ENCODE data around the gene GOLGA6B.
"Not testable (repeated sequence)": the region's sequence is repeated elsewhere in the genome, so short reads cannot be mapped to it uniquely, and the experiment has no call there.

The GOLGA6B gene

DNA sequence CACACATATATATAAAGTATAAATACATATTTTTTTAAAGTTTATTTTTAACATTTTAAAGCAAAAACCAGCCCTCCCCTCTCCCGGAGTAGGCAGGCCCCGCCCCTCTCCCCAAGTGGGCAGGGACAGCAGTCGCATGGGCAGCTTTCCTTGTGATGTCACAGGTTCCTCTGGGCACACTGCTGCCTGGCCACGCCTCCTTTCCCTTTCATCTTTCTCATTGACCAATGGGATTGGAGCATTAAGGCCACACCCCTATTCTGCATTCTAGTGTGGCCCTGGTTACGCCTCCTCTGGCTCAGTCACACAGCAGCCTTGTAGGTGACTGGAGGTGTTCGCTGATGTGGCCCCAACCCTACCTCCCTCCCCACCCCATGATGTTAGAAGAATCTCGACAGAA is at the start of gene GOLGA6B:
TSS of gene GOLGA6B (plus strand) at position 301 of the 400 bp plus-strand sequence. CDS start at position 342, 41 bp downstream.
- not testable (repeated sequence) for DNase-seq (ENCODE audit: low read depth in 2 of 2)

DNA sequence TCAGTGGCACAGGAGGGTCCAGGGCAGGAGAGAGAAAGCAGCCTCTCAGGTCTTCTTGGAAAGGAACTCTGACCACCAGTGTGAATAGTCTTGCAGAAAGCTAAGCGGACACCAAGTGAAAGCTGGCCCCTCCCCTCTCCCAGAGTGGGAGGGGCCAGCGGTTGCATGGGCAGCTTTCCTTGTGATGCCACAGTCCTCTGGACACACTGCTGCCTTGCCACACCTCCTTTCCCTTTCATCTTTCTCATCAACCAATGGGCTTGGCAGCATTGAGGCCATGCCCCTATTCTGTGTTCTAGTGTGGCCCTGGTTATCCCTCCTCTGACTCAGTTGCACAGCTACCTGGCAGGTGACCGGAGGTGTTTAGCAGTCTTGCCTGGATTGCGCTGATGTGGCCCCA is 49.7 kb upstream of the GOLGA6B start:
- no peak for DNase-seq (ENCODE audit: low read depth in 2 of 2)

DNA sequence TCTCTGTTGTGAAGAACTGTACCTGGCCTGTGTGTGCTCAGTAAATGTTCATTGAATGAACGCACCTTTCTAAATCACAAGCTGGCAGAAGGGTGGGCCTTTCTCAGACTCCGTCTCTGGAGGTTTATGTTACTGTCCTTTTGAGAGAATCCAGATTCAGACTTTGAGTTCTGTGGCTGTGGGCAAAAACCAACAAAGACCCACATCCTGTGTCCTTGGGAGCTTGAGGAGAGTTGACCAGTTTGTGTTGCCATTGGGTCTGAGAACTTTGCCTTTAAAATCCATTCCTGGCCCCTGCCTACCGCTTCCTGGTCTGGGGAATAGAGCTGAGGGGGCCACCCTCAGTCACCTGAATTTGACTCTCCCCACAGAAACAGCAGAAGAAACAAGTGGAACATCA is 46.4 kb upstream of the GOLGA6B start:
- DNase-seq (ENCODE audit: low read depth in 2 of 2), result not testable (repeated sequence)

DNA sequence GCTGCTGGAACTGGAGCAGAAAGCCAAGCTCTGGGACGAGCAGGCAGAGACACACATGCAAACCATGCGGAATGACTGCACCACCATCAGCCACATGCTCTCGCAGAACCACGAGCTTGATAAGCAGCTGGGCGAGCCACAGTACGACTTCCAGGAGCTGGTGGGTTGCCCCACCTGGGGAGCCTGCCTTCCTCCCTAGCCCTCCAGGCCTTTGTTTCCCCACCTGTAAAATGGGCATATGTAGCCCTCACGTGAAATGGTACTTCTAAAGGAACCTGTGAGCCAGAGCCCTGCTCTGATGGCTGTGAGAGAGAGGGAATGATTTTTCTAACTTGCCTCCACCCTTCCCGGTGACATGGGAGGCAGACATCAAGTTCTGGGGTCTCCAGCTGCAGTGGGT is 44.6 kb upstream of the GOLGA6B start:
- no peak for DNase-seq (ENCODE audit: low read depth in 2 of 2)

GRCh38 chr15:72612324-72612723 is 42.2 kb upstream of the GOLGA6B start:
- not testable (repeated sequence) for DNase-seq (ENCODE audit: low read depth in 2 of 2)

GRCh38 chr15:72614810-72615532 is 39.5 kb upstream of the GOLGA6B start:
- no peak for DNase-seq (ENCODE audit: low read depth in 2 of 2)

- DNase-seq (ENCODE audit: low read depth in 2 of 2), result not testable (repeated sequence)
These were observed 38.8 kb upstream of the GOLGA6B start for GRCh38 chr15:72615533-72616233.

GRCh38 chr15:72616491-72617210 is 37.8 kb upstream of the GOLGA6B start:
- DNase-seq (ENCODE audit: low read depth in 2 of 2), result no peak

DNA sequence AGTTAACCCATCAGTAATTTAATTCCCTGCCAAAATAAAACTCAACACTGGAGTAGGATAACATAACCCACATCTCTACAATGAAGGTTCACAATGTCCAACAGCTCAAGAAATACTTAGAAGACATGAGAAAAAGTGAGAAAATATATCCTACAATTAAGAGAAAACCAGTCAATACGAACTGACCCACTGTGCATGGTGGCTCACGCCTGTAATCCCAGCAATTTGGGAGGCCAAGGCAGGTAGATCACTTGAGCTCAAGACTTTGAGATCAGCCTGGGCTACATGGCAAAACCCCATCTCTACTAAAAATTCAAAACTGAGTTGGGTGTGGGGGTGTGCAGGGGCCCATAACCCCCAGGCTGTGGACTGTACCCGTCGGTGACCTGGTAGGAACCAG is 30.6 kb upstream of the GOLGA6B start:
- DNase-seq (ENCODE audit: low read depth in 2 of 2), result not testable (repeated sequence)

- DNase-seq (ENCODE audit: low read depth in 2 of 2), result not testable (repeated sequence)
These were observed 28.3 kb upstream of the GOLGA6B start for GRCh38 chr15:72626153-72626552.

- not testable (repeated sequence) for DNase-seq (ENCODE audit: low read depth in 2 of 2)
These were observed 26.0 kb upstream of the GOLGA6B start for GRCh38 chr15:72628249-72629067.

GRCh38 chr15:72629068-72629570 is 25.4 kb upstream of the GOLGA6B start:
- not testable (repeated sequence) for DNase-seq (ENCODE audit: low read depth in 2 of 2)

- peak; percentile 45 to 50 for DNase-seq (ENCODE audit: low read depth in 2 of 2)
These were observed 17.8 kb upstream of the GOLGA6B start for GRCh38 chr15:72636519-72637282.

GRCh38 chr15:72639759-72640483 is 14.6 kb upstream of the GOLGA6B start:
- not testable (repeated sequence) for DNase-seq (ENCODE audit: low read depth in 2 of 2)

DNA sequence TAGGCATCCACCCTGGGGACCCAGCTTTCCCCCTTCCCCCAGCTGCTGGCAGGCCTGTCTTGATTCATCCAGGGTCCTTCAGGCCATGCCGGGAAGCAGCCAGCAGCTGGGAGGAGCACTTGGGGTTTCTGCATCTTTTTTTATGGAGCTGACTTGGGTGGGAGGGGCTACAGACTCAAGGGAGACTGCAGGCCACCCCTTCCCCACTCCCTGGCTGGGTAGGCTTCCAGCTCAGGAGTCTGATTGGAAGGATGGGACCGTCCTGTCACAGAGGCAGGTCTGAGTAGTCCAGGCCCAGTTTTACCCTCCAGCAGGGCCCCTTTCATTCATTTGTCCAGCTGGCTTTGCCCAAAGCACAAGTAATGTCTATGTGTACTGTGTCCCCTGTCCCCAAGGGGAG is 12.2 kb upstream of the GOLGA6B start:
- DNase-seq (ENCODE audit: low read depth in 2 of 2), result not testable (repeated sequence)

- DNase-seq (ENCODE audit: low read depth in 2 of 2), result not testable (repeated sequence)
These were observed 5.8 kb upstream of the GOLGA6B start for GRCh38 chr15:72648631-72649253.

DNA sequence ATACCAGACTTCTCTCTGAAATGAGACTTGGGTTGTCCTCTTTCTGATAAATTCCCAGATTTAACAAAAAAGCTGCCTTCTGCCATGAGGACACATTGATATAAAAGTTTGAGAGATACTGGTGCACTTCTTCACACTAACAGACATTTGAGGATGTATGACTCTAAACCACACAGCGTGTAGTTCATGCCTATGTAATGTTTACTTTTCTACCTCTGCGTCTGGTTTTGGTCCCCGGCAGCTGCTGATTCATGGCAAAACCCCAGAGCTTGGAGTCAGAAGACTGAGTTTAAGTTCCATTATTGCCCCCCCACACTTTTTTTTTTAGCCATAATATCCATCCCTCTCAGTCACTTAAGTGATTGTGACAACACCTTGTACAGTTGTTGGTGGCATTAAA is 1.5 kb downstream of the GOLGA6B start:
- not testable (repeated sequence) for DNase-seq (ENCODE audit: low read depth in 2 of 2)

DNA sequence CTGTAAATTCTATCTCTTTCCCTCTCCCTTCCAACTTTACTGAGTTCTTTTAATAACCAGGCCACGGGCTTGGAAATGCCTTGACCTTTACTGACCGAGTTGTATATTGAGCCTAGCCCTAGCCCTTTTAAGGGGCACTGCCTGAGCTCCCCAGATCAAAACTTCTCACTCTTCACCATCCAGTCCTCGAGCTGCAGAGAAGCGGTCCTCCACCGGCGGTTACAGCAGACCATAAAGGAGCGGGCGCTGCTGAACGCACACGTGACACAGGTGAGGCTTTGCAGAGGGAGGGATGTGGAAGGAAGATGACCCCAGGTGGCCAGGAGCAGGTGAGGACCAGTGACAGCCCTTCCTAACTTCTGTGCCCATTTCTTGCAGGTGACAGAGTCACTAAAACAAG is 6.6 kb downstream of the GOLGA6B start:
- DNase-seq (ENCODE audit: low read depth in 2 of 2), result not testable (repeated sequence)

DNA sequence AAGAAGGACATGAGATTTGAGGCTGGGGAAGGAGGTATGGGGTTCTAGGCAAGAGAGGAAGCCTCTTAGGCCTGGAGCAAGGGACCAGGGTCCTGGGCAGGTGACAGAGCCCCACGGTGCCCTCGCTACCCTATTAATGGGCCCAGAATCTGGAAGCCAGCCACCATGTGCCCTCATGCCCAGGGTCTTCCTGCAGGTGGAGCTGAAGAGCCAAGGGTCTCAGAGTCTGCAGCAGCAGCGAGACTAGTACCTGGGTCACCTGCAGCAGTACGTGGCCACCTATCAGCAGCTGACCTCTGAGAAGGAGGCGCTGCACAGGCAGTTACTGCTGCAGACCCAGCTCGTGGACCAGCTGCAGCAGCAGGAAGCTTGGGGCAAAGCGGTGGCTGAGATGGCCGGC is 9.4 kb downstream of the GOLGA6B start:
- not testable (repeated sequence) for DNase-seq (ENCODE audit: low read depth in 2 of 2)

Data from fibroblast of skin of left biceps (primary cell).